Retina (tissue), 1 donor: ENCODE results near the gene PRUNE1.

ENCODE experiments used
- DNase-seq: peaks from one replicate; pipeline ENCODE4 v3.0.0-alpha.2; 2016

The PRUNE1 gene

GRCh38 chr1:151008244-151009205 is at the start of gene PRUNE1:
Gene PRUNE1 (plus strand): TSS chr1:151008449. CDS start chr1:151008633, 184 bp downstream.
- DNase-seq, result peak; percentile 96

DNA sequence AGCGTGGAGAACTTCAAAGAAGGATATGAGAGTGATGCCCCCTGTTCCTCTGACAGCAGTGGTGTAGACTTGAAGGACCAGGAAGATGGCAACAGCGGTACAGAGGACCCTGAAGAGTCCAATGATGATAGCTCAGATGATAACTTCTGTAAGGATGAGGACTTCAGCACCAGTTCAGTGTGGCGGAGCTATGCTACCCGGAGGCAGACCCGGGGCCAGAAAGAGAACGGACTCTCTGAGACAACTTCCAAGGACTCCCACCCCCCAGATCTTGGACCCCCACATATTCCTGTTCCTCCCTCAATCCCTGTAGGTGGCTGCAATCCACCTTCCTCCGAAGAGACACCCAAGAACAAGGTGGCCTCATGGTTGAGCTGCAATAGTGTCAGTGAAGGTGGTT is 47.6 kb upstream of the PRUNE1 start:
- no peak for DNase-seq

GRCh38 chr1:150961756-150962155 is 46.5 kb upstream of the PRUNE1 start:
- no peak for DNase-seq

DNA sequence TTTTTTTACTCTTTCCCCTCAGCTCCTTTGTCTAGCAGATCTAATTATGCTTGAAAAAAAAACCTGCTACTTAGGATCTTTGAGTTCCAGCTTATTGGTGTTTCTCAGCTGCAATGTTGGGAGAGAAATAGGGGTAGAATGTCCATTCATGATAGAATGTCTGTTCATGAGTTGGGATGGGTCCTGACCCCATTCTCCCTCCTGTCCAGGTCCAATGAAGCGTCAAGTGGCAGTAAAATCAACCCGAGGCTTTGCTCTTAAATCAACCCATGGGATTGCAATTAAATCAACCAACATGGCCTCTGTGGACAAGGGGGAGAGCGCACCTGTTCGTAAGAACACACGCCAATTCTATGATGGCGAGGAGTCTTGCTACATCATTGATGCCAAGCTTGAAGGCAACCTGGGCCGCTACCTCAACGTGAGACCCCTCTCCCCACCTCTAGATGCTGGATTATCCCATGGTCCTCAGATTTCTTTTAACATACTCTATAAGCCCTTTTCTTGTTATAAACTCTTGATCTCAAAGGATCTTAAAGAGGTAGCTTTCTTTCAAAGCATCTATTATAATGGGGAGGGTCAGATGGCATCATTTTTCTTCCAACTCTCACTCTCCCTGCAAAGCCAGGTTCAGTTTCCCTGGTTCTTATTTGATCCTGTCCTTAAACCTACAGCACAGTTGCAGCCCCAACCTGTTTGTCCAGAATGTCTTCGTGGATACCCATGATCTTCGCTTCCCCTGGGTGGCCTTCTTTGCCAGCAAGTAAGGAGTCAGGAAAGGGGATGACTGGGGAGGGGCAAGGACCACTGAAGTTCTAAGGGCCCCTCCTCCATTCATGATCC is 44.7 kb upstream of the PRUNE1 start:
- no peak for DNase-seq

- DNase-seq, result no peak
Measured at GRCh38 chr1:150964164-150964489, 44.1 kb upstream of the PRUNE1 start.

DNA sequence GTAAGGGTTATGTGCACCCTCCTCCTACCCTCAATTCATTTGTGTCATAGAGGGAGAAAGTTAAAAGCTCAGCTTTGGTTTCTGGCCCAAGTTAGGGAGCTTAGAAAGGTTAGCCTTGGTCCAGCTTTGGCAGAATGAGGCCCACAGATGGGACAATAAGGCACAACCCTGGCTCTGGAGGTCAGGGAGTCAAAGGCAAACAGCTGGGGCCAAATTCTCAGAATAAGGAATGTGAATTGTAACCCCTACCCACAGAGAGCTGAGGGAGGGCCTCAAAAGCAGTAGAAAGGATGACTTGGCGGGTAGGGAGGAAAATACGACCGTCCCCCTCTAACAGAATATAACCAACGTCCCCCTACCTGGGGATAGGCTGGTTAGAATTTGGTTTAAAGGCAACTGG is 42.6 kb upstream of the PRUNE1 start:
- DNase-seq, result no peak

DNA sequence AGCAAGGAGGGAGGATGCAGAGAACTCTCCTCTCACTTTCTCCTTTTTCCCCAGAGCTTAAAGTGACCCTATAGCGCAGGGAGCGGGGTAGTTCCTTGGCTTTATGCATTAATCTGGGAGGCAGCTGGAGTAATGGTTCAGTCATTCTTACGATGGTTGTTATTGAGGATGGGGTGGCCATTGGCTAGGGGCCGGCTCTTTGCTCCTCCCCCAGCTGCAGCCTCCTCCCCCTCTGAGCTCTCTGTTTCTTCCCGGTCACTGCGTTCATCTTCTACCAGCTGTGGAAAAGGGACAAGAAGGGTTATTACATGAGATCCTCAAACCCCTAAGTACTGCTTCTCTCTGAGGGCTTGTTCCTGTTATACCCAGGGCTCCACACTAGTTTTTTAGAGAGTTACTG is 42.2 kb upstream of the PRUNE1 start:
- DNase-seq, result no peak

DNA sequence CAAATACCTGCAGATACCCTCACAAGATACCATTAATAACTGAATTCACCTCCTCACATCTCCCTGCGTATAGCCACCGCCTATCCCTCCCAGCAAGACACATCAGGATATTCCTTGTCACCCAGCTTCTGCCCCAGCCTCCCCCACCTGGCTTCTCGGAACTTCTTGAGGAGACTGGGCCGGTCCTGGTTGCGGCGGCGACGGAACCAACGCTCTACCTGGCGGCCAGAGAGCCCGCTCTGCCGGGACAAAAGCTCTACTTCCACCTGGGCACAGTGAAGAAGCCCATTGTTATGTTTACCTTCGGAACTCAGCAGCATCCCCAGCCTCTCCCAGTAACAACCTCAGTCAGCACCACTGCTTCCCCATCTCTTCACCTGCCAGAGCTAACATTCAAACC is 40.3 kb upstream of the PRUNE1 start:
- DNase-seq, result no peak

DNA sequence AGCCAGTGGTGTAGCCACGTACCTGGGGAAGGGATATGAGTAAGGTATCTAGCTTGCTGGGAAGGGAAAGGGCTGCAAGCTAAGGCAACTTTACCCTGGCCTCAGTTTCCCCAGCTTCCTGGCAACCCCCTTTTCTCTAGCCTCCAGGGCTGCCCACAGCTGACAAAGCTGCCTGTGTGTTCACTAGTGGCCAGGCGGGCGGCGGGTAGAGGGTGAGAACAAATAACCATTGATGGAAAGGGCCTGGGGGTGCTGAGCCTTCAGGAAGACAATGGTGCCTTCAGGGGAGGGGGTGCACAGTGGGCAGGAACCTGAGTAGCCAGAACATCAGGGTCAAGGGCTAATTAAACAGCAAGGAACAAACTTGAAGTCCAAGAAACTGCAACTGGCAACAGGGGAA is 39.8 kb upstream of the PRUNE1 start:
- no peak for DNase-seq

- no peak for DNase-seq
Measured at GRCh38 chr1:150969626-150970025, 38.6 kb upstream of the PRUNE1 start.

DNA sequence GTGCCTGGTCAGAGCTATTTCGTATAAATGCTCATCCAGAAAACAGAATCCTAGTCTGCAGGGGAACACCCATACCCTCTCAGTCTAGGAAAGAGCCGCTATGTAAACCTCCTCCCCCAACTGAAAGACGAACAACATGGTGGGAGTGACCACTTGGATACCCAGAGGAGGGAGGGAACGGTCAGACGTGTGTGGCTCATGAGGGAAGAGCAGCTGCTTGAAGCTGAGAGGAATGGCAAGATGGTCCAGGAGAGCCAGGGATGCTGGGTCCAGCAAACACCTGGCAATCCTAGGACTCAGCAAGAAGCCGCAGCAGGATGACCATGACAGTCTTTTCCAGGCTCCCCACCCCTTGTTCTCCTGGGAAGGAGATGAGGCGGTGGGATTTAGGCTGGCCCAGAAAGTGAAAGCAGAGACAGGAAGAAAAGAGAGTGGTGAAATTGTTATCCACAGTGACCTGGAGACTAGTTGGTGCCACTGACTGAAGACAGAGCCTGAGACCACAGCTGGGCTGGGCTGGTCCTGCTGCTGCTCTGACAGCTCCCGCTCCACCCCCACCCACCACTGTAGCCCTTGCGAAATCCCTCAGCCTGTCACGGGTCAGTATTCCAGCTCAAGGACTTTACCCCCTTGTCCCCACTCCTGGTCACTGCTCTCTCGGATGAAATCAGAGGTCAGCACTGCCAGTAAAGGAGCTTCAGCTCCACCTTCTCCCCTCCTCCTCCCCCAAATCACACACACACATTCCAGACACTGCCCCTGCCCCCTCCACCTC is 37.3 kb upstream of the PRUNE1 start:
- peak; percentile 33 for DNase-seq

DNA sequence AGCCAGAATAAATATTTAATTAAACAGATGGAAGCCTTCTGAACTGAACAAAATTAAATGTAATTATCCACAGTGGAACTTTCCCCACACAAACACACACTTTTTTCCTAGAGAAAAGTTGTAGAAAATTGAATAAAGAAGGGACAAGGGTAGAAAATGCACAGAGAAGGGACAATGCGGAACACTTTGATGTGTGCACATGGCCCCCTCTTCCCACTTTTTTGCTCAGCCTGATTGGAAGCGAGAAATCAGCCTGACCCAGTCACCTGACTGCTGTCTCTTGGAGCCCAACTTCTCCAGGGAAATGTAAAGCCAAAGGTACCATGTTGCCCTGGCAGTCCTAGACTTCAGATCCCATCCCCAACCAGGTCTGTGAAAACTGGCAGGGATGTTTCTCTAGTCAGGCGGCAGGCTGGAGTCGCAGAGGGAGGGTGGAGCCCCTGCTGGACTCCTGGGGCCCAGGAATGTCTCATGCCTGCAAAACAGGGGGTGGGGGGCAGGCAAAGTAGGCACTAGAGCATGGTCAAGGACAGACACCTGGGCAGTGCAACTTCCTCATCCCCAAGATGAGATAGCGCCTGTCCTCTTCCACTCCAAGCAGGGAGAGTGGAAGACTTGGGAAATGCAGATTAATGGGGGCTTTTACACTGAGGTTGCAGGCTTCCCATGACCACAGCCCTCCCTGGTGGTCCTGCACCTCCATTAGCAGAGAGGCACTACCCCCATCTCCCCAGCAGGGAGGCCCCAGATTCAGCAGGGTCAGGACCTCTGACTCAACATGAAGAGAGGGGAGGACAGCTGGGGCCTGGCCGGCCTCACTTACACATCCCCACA is 36.4 kb upstream of the PRUNE1 start:
- DNase-seq, result peak; percentile 28

DNA sequence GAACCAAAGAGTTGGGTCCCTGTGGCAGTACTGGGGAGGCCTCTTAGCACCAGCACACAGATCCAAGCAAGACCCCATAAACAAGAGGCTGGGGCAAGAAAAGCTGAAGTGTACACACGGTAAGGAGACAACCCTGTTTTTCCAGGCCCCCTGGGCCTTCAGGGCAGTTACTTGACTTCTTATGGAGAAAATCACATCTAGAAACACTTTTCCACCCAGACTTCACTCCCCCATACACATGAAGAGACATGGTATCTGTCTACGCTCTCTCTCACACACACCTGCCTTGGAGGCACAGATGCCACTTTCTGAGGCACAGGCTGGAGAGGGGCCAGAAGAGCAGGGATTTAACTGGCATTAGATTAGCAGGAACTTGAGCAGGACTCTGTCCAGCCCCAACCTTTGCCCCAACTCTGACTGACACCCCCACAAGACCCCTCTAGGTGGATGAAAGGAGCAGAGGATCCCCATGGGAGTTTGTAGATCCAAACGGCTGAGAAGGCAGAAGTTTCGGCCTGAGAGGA is 35.8 kb upstream of the PRUNE1 start:
- DNase-seq, result no peak

- DNase-seq, result no peak
Measured at GRCh38 chr1:150973258-150973835, 34.9 kb upstream of the PRUNE1 start.

- DNase-seq, result peak; percentile 76
Measured at GRCh38 chr1:150973836-150974579, 34.2 kb upstream of the PRUNE1 start.

DNA sequence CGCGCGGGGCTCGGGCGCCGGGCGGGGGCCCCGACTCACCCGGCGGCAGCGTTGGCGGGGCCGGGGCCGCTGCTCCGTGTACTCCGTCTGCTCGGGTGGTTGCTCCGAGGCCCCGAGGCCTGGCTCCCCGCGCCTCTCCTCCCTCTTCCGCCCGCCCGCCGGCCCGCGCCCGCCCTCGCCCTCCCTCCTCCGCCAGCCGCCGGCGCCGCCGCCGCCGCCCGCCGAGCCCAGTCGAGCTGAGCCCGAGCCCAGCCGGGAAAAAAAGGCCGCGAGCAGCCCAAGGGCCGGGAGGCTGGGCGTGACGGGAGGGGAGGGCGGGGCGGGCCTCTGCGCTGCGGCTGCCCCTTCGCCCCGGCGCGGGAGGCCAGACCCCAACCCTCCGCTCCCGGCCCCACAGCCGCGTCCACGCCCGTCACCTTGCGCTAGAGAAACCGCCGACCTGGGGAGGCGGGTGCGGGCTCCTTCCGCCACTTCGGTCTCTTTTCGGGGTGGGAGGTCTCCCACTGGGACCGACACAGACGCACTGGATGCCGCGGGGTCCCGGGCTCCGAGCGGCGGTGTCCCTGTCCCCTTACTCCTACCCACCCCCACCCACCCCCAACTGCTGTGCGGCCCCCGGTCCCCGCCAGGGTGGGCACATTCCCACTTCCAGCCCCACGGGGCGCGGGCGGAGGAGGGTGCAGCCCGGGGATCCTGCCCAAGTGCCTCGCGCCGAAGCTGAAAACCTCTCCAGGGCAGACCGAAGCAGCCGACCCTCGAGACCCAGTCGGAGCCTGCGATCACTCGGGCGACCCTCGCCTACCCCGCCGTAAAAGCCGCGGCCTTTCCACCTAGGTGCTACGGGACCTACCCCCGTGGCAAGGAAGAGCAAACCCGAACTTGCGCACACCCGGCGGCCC is 33.4 kb upstream of the PRUNE1 start, which contains the start of gene CERS2:
Gene CERS2 (minus strand): TSS at position 256 of the 899 bp plus-strand sequence. CDS start 5,745 bp downstream, outside the sequence.
- peak; percentile 79 for DNase-seq

- no peak for DNase-seq
Measured at GRCh38 chr1:150976401-150976821, 31.8 kb upstream of the PRUNE1 start.

- peak; percentile 17 for DNase-seq
Measured at GRCh38 chr1:150976879-150977694, 31.2 kb upstream of the PRUNE1 start.
